Mammary epithelial cell (primary cell): Measurements from ENCODE around the gene UBE3B.

ENCODE experiments used
- EZH2 ChIP-seq: IDR thresholded peaks from 2 replicates; pipeline ENCODE4 v1.6.1; 2012; ENCODE audit warnings: low read length, inconsistent platforms, borderline replicate concordance
- TF ChIP-seq, protein P1 (sequence below), 2 donors: IDR thresholded peaks in 1 of 2; conservative IDR thresholded peaks in 1 of 2; 2 replicates each; pipeline ENCODE4 v1.5.1; 2011 to 2012; ENCODE audit warnings: inconsistent platforms in 2 of 2, low read length in 2 of 2, mild to moderate bottlenecking in 2 of 2, control low read depth in 1 of 2, low read depth in 1 of 2; ENCODE audit not compliant: insufficient read depth in 1 of 2; ENCODE audit errors: extremely low read depth in 1 of 2

DNA sequence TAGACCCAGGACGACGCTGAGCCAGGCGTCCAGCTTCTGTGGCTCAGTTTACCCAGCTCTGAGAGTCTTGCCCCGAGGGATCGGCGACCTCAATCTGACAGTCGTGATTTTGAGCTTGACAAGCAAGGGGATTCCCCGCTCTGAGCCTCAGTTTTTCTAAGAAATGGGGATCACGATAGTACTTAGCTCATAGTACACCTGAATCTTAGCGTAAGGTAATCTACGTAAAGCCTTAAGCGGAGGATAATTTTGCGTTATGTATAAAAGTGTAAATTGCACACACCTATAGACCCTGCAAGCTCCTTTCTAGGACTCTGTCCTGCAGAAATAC, 96.4 kb downstream of the UBE3B start:
- TF ChIP-seq, protein P1, sequence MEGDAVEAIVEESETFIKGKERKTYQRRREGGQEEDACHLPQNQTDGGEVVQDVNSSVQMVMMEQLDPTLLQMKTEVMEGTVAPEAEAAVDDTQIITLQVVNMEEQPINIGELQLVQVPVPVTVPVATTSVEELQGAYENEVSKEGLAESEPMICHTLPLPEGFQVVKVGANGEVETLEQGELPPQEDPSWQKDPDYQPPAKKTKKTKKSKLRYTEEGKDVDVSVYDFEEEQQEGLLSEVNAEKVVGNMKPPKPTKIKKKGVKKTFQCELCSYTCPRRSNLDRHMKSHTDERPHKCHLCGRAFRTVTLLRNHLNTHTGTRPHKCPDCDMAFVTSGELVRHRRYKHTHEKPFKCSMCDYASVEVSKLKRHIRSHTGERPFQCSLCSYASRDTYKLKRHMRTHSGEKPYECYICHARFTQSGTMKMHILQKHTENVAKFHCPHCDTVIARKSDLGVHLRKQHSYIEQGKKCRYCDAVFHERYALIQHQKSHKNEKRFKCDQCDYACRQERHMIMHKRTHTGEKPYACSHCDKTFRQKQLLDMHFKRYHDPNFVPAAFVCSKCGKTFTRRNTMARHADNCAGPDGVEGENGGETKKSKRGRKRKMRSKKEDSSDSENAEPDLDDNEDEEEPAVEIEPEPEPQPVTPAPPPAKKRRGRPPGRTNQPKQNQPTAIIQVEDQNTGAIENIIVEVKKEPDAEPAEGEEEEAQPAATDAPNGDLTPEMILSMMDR (conservative IDR thresholded peaks at IDR 0.05 in 1 of 2, IDR thresholded peaks at IDR 0.05 in 1 of 2; ENCODE audit: extremely low read depth in 1 of 2, insufficient read depth in 1 of 2, low read depth in 1 of 2, low read length in 2 of 2) = no peak
- no peak for TF ChIP-seq EZH2
